SK-N-SH treated with all-trans-retinoic acid at 6 μM for 48 hours (cell line): Measurements from ENCODE around the gene KEAP1.

Experiments used
- ARNTL ChIP-seq: fragments of 450-650 bp; formaldehyde crosslinking; IDR thresholded peaks from 2 replicates; pipeline ENCODE4 v1.5.0; 2020; ENCODE audit warnings: low read depth, mild to moderate bottlenecking, moderate library complexity, borderline replicate concordance
- BACH2 ChIP-seq: fragments of 250-450 bp; sonication (Bioruptor Pico); IDR thresholded peaks from 2 replicates; pipeline ENCODE4 v1.9.0; 2021; ENCODE audit warnings: mild to moderate bottlenecking, borderline replicate concordance
- ESRRG ChIP-seq: fragments of 250-450 bp; sonication (Bioruptor Pico); IDR thresholded peaks from 2 replicates; pipeline ENCODE4 v1.6.1; 2021; ENCODE audit warnings: mild to moderate bottlenecking
- GLIS3 ChIP-seq: fragments of 250-450 bp; sonication (Bioruptor Pico); IDR thresholded peaks from 2 replicates; pipeline ENCODE4 v1.5.0; 2020; ENCODE audit warnings: mild to moderate bottlenecking, moderate library complexity
- RARB ChIP-seq: fragments of 250-450 bp; sonication (Bioruptor Pico); IDR thresholded peaks from 2 replicates; pipeline ENCODE4 v1.8.0; 2021; ENCODE audit warnings: mild to moderate bottlenecking, moderate library complexity
- ZNF70 ChIP-seq: fragments of 450-650 bp; formaldehyde crosslinking; IDR thresholded peaks from 2 replicates; pipeline ENCODE4 v1.5.0; 2020; ENCODE audit warnings: mild to moderate bottlenecking, moderate library complexity
- ZNF8 ChIP-seq: fragments of 450-650 bp; formaldehyde crosslinking; IDR thresholded peaks from 2 replicates; pipeline ENCODE4 v1.5.0; 2020; ENCODE audit warnings: mild to moderate bottlenecking, moderate library complexity

DNA sequence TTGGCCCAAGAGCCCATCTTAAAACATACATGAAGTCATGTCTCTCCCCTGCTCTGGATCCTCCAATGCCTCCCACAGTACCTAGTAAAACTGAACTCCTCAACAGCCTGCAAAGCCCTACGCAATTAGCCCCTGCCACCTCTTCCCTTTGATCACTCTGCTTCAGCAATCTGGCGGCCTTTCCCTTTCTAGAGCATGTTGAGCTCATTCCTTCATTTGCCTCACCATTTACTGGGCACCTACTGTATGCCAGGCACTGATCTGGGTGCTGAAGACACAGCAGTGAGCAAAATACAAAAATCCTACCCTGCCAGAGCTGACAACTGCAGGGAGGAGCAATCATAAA is 2.9 kb downstream of the KEAP1 start:
- TF ChIP-seq ESRRG (CRISPR knock-in tag) (no peak), RARB (CRISPR knock-in tag) (no peak), ARNTL (no peak), ZNF8 (CRISPR knock-in tag) (no peak), ZNF70 (CRISPR knock-in tag) (no peak), GLIS3 (no peak), BACH2 (CRISPR knock-in tag) (no peak)
